B cell (primary cell): Measurements from ENCODE around the gene UBE4A. TPM values are rescaled to one million over a fixed set of nuclear protein-coding genes. Genes with fewer than 3 reads are reported as not detected.

ENCODE experiments used
- ATAC-seq: fragments of 200-7000 bp; cut with Tn5 transposase; one replicate; pipeline ENCODE4 v1.10.0; 2021; ENCODE audit warnings: low read depth, mild to moderate bottlenecking, moderate number of reproducible peaks, moderate library complexity
- CTCF ChIA-PET: fragments of 350-600 bp; sonication (Branson Sonifier 250); formaldehyde crosslinking; loops from one replicate; lab custom pipeline; 2021; ENCODE audit warnings: antibody characterized with exemption, inconsistent platforms; lab: Charles Lee
- POLR2A ChIA-PET: fragments of 350-600 bp; sonication (Branson Sonifier 250); formaldehyde crosslinking; loops from one replicate; lab custom pipeline; 2021; ENCODE audit warnings: antibody characterized with exemption; lab: Charles Lee
- DNase-seq: peaks from one replicate; pipeline ENCODE4 v3.0.0; 2013
- H2AFZ ChIP-seq: 2 replicates; pipeline ENCODE4 v1.6.1; 2012; ENCODE audit warnings: mild to moderate bottlenecking, low read depth, low read length; ENCODE audit not compliant: insufficient read depth, poor library complexity, severe bottlenecking
- H3K27ac ChIP-seq, 2 donors: 1 replicate in 1 of 2; 2 replicates in 1 of 2; pipeline ENCODE4 v1.5.1; 2012 to 2013; ENCODE audit warnings: low read length in 2 of 2, mild to moderate bottlenecking in 2 of 2, moderate library complexity in 1 of 2
- H3K27me3 ChIP-seq, 4 experiments: fragments of 200-600 bp in 1 of 4; sonication (generic) in 1 of 4; replicated peaks in 1 of 4; 1 replicate in 2 of 4; 2 replicates in 2 of 4; pipeline versions ENCODE4 v1.6.1 to v1.7.0; 2013 to 2016; ENCODE audit warnings: low read length in 3 of 4, mild to moderate bottlenecking in 2 of 4, mixed read lengths in 1 of 4, moderate library complexity in 1 of 4; ENCODE audit not compliant: insufficient read depth in 4 of 4, control insufficient read depth in 3 of 4; ENCODE audit errors: control extremely low read depth in 1 of 4
- H3K36me3 ChIP-seq, 2 experiments: replicated peaks in 1 of 2; 1 replicate in 1 of 2; 2 replicates in 1 of 2; pipeline versions ENCODE4 v1.6.1 to v1.7.1; 2013; ENCODE audit warnings: low read length in 1 of 2; ENCODE audit not compliant: insufficient read depth in 2 of 2, control insufficient read depth in 1 of 2; ENCODE audit errors: control extremely low read depth in 1 of 2, extremely low read depth in 1 of 2
- H3K4me1 ChIP-seq, 2 donors: fragments of 200-600 bp in 1 of 2; sonication (generic) in 1 of 2; 1 replicate in 1 of 2; 2 replicates in 1 of 2; pipeline versions ENCODE4 v1.5.1 to v1.6.1; 2013 to 2017; ENCODE audit warnings: low read length in 2 of 2; ENCODE audit not compliant: control insufficient read depth in 2 of 2, insufficient read depth in 2 of 2
- H3K4me2 ChIP-seq: replicated peaks from 2 replicates; pipeline ENCODE3; 2012; ENCODE audit warnings: mild to moderate bottlenecking, low read depth, low read length; ENCODE audit not compliant: poor library complexity, severe bottlenecking
- H3K4me3 ChIP-seq, 5 experiments: fragments of 200-600 bp in 1 of 5; sonication (generic) in 1 of 5; 1 replicate in 3 of 5; 2 replicates in 2 of 5; pipeline versions ENCODE4 v1.5.1 to v1.7.0; 2011 to 2016; ENCODE audit warnings: low read length in 4 of 5, mild to moderate bottlenecking in 4 of 5, low read depth in 2 of 5, control low read depth in 1 of 5, moderate library complexity in 1 of 5; ENCODE audit not compliant: insufficient read depth in 1 of 5; ENCODE audit errors: control extremely low read depth in 1 of 5, extremely low read depth in 1 of 5
- H3K79me2 ChIP-seq: fragments of 200-600 bp; sonication (generic); one replicate; pipeline ENCODE4 v1.6.0; 2016; ENCODE audit warnings: low read length; ENCODE audit not compliant: control insufficient read depth, insufficient read depth
- H3K9ac ChIP-seq: fragments of 200-600 bp; sonication (generic); 2 replicates; pipeline ENCODE4 v1.6.1; 2017; ENCODE audit warnings: mild to moderate bottlenecking, low read length, moderate library complexity
- H3K9me3 ChIP-seq, 3 donors: one replicate each; pipeline versions ENCODE4 v1.6.1 to v1.7.1; 2013; ENCODE audit warnings: low read length in 2 of 3; ENCODE audit not compliant: control insufficient read depth in 2 of 3, insufficient read depth in 1 of 3; ENCODE audit errors: control extremely low read depth in 1 of 3
- H4K20me1 ChIP-seq: 2 replicates; pipeline ENCODE4 v1.6.0; 2012; ENCODE audit warnings: mild to moderate bottlenecking, low read length; ENCODE audit not compliant: insufficient read depth, control insufficient read depth, poor library complexity, severe bottlenecking
- H3K27ac Mint-ChIP-seq: one replicate; pipeline ENCODE4 v1.8.0; 2021; ENCODE audit warnings: mixed read lengths
- H3K27me3 Mint-ChIP-seq: one replicate; pipeline ENCODE4 v1.8.0; 2021; ENCODE audit warnings: mixed read lengths
- H3K4me1 Mint-ChIP-seq: one replicate; pipeline ENCODE4 v1.8.0; 2021; ENCODE audit warnings: mixed read lengths
- H3K4me3 Mint-ChIP-seq: one replicate; pipeline ENCODE4 v1.8.0; 2021; ENCODE audit warnings: mixed read lengths
- H3K9me3 Mint-ChIP-seq: one replicate; pipeline ENCODE4 v1.8.0; 2022; ENCODE audit warnings: mixed read lengths; ENCODE audit not compliant: insufficient read depth
- EZH2 ChIP-seq: IDR thresholded peaks from 2 replicates; pipeline ENCODE4 v1.6.1; 2012; ENCODE audit warnings: borderline replicate concordance, low read depth, mild to moderate bottlenecking, moderate library complexity, low read length; ENCODE audit not compliant: insufficient read depth, poor library complexity, severe bottlenecking
- WGBS: methylation state at CpG from one replicate; pipeline ENCODE4 v1.1.5; 2013; ENCODE audit warnings: missing lambda C conversion rate; ENCODE audit not compliant: insufficient coverage; 5-methylcytosine and 5-hydroxymethylcytosine counted together
- intact Hi-C: fragments of 100-400 bp; cut with micrococcal nuclease; formaldehyde crosslinking; loops from one replicate; pipeline ENCODE4 v1.10.0; 2022
- polyA plus RNA-seq: library from polyadenylated mRNA; depleted of rRNA; stranded (reverse); fragments of >200 nt; gene quantifications from 2 replicates; pipeline ENCODE4 v1.2.3, GENCODE V29; 2012
- total RNA-seq, 2 donors: library from RNA; stranded (reverse); fragments of 120-200 nt in 1 of 2; gene quantifications; 1 replicate in 1 of 2; 2 replicates in 1 of 2; pipeline versions ENCODE4 v1.2.3 to v1.2.4, GENCODE V29; 2013 to 2022
- TF ChIP-seq, protein P1 (sequence below): fragments of 200-600 bp; IDR thresholded peaks from one replicate; pipeline ENCODE4 v1.8.0; 2022; ENCODE audit warnings: antibody characterized with exemption, mild to moderate bottlenecking

Gene UBE4A
- total and polyA plus RNA-seq, 2 donors (not counting 1 experiment from before 2014, with no cell fraction given) = 14.7 to 37.3 TPM

GRCh38 chr11:118438314-118438931 is 79.0 kb downstream of the UBE4A start:
- H3K4me3 ChIP-seq = peak overlapping the region; percentile 70 to 89 (median 80)
- DNase-seq (peak; percentile 82), ATAC-seq (peak; percentile 13)
- intact Hi-C loops = loop anchor here (2.0 to 10.0 kb wide), 6 partner anchors 92 to 621 kb away; partner anchors contain the start of genes ARCN1, DDX6, MPZL3 and TMEM25
- H3K9me3 ChIP-seq = no peaks in the 10 kb centered on the region
- peaks cover 68% of the 10 kb centered on the region for H3K79me2 ChIP-seq
- H3K36me3 ChIP-seq = peaks cover 0 to 7% of the 10 kb centered on the region in 2 experiments
- WGBS = 1% methylated on average over 11 of the region's 14 CpGs
- peak overlapping the region; percentile 79 for H2AFZ ChIP-seq
- H3K9ac ChIP-seq = peak overlapping the region; percentile 77
- peaks cover 42 to 44% of the 10 kb centered on the region in 2 donors for H3K4me1 ChIP-seq
- H3K4me1 Mint-ChIP-seq = peaks cover 63% of the 10 kb centered on the region
- peak overlapping the region; percentile 83 to 94 for H3K27ac ChIP-seq
- H3K27me3 Mint-ChIP-seq = no peaks in the 10 kb centered on the region
- peak overlapping the region; percentile 96 for H3K4me3 Mint-ChIP-seq
- H4K20me1 ChIP-seq = peaks cover 62% of the 10 kb centered on the region
- ChIA-PET CTCF (interaction anchor here (0.7 to 1.2 kb wide), 4 partner anchors 24 to 138 kb away, joined by 3 to 4 read pairs (median 3); no protein-coding TSS in a partner anchor), POLR2A (interaction anchor here (0.6 to 0.7 kb wide), 2 partner anchors 516 to 623 kb away, joined by 3 to 6 read pairs; no protein-coding TSS in a partner anchor)
- TF ChIP-seq EZH2 = no peak
- TF ChIP-seq, protein P1, sequence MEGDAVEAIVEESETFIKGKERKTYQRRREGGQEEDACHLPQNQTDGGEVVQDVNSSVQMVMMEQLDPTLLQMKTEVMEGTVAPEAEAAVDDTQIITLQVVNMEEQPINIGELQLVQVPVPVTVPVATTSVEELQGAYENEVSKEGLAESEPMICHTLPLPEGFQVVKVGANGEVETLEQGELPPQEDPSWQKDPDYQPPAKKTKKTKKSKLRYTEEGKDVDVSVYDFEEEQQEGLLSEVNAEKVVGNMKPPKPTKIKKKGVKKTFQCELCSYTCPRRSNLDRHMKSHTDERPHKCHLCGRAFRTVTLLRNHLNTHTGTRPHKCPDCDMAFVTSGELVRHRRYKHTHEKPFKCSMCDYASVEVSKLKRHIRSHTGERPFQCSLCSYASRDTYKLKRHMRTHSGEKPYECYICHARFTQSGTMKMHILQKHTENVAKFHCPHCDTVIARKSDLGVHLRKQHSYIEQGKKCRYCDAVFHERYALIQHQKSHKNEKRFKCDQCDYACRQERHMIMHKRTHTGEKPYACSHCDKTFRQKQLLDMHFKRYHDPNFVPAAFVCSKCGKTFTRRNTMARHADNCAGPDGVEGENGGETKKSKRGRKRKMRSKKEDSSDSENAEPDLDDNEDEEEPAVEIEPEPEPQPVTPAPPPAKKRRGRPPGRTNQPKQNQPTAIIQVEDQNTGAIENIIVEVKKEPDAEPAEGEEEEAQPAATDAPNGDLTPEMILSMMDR = no peak
- H3K27me3 ChIP-seq = no peaks in the 10 kb centered on the region
- peak overlapping the region; percentile 95 for H3K4me2 ChIP-seq
- H3K27ac Mint-ChIP-seq = peak overlapping the region; percentile 95
- no peaks in the 10 kb centered on the region for H3K9me3 Mint-ChIP-seq

DNA sequence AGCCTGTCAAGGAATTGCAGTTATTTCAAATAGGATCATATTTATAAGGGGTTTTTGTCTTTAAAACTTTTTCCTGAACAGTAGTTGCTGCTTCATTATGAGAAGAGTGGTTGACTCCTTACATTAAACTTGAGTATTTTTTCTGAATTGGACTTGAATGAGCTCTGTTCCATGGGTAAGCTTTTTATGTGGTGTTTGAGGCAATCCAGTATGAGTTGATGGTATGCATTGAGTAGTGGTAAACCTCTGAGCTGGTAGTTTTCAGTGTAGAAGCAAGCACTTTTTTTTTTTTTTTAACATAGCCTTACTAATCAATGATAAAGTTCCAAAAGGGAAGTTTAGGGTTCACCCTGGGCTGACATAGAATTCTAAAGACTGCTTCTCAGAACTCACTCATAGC is 80.2 kb downstream of the UBE4A start:
- Mint-ChIP-seq H3K4me3 (peak overlapping the region; percentile 42), H3K27ac (peak overlapping the region; percentile 53), H3K4me1 (peaks cover 69% of the 10 kb centered on the region), H3K9me3 (no peaks in the 10 kb centered on the region), H3K27me3 (no peaks in the 10 kb centered on the region)
- TF ChIP-seq EZH2 = no peak
- TF ChIP-seq, protein P1 = no peak
- ChIA-PET CTCF (interaction anchor here (0.7 to 1.2 kb wide), 3 partner anchors 30 to 49 kb away, joined by 3 to 4 read pairs (median 4); no protein-coding TSS in a partner anchor), POLR2A (interaction anchor here (0.7 kb wide), 1 partner anchor 57 kb away, joined by 5 read pairs; no protein-coding TSS in a partner anchor)
- Histone ChIP-seq H3K9ac (no peak overlapping the region), H4K20me1 (peaks cover 75% of the 10 kb centered on the region), H3K4me1 (peaks cover 44 to 49% of the 10 kb centered on the region in 2 donors), H3K4me2 (no peak overlapping the region), H3K27me3 (no peaks in the 10 kb centered on the region), H3K36me3 (peaks cover 0 to 7% of the 10 kb centered on the region in 2 experiments), H3K4me3 (no peak overlapping the region), H3K27ac (peak overlapping the region in 1 of 2 donors; percentile 94), H3K9me3 (no peaks in the 10 kb centered on the region), H2AFZ (no peak overlapping the region), H3K79me2 (peaks cover 81% of the 10 kb centered on the region)
- intact Hi-C loops = loop anchor here (2.0 to 10.0 kb wide), 6 partner anchors 91 to 622 kb away; partner anchors contain the start of genes ARCN1, DDX6, MPZL3 and TMEM25
- ATAC-seq = no peak
- no peak for DNase-seq
